KOPT-K1 (cell line): ENCODE measurements around the gene NOD2.

Source experiments
- H3K27ac ChIP-seq: fragments of 200-600 bp; sonication (generic); 2 replicates; pipeline ENCODE4 v1.5.1; 2016; ENCODE audit warnings: antibody characterized with exemption, mild to moderate bottlenecking, low read depth, low read length; ENCODE audit not compliant: poor library complexity, severe bottlenecking
- H3K36me3 ChIP-seq: fragments of 200-600 bp; sonication (generic); 2 replicates; pipeline ENCODE4 v1.5.1; 2017; ENCODE audit warnings: antibody characterized with exemption, mild to moderate bottlenecking, low read length, moderate library complexity; ENCODE audit not compliant: insufficient read depth
- H3K9me3 ChIP-seq: fragments of 200-600 bp; sonication (generic); 2 replicates; pipeline ENCODE4 v1.5.1; 2017; ENCODE audit warnings: antibody characterized with exemption, low read length, mild to moderate bottlenecking; ENCODE audit not compliant: insufficient read depth, poor library complexity, severe bottlenecking

Gene NOD2

GRCh38 chr16:50665128-50665878 lies 28.1 kb upstream of the NOD2 start:
- Histone ChIP-seq H3K9me3 (no peaks in the 10 kb centered on the region), H3K27ac (no peak overlapping the region), H3K36me3 (no peaks in the 10 kb centered on the region)

DNA sequence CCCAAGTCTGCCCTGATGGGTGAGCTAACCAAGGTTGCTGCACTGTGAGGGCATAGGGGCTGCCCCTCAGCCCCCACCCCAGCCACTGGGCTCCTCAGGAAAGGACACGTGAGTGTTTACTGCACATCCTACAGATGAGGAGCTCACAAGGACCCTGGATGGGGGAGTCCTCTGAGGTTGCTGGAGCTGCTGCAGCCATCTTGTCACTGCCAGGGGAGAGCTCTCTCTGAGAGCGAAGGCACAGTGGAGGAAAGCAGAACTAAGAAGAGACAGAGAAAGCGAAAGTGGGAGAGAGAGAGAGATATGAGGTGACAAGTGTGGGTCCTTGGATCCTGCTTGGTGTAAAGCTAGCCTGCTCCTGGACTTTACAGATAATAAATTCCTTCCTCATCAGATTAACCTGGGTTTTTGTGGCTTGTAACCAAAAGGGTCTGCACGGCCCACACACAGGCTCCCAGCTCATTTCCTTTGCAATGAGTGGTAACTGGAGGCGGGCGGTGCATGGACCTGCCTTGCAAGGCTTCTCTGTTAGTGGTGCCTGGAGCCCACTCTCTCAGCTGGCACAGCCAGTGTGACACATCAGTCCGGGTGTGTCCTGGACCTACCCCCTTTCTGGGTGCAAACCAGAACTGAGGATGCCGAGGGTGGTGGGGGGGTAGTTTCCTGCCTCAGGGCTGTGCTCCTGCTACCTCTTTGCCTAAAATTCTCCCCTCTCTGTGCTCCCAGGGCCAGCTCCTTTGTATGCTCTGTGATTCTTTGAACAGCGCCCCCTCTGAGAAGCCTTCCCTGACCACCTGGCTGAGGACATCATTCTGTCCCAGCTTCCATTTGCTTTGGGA lies 26.5 kb upstream of the NOD2 start:
- peaks cover 3% of the 10 kb centered on the region; the same call in 1 of the 2 replicates for H3K36me3 ChIP-seq
- peaks cover 9% of the 10 kb centered on the region for H3K9me3 ChIP-seq
- H3K27ac ChIP-seq: no peak overlapping the region

GRCh38 chr16:50667497-50668367 lies 25.7 kb upstream of the NOD2 start:
- H3K27ac ChIP-seq: no peak overlapping the region
- H3K36me3 ChIP-seq: peaks cover 12% of the 10 kb centered on the region; the same call in 1 of the 2 replicates
- peaks cover 17% of the 10 kb centered on the region for H3K9me3 ChIP-seq

GRCh38 chr16:50668368-50669008 lies 24.9 kb upstream of the NOD2 start:
- Histone ChIP-seq H3K27ac (no peak overlapping the region), H3K9me3 (peaks cover 25% of the 10 kb centered on the region), H3K36me3 (peaks cover 19% of the 10 kb centered on the region; the same call in 1 of the 2 replicates)

DNA sequence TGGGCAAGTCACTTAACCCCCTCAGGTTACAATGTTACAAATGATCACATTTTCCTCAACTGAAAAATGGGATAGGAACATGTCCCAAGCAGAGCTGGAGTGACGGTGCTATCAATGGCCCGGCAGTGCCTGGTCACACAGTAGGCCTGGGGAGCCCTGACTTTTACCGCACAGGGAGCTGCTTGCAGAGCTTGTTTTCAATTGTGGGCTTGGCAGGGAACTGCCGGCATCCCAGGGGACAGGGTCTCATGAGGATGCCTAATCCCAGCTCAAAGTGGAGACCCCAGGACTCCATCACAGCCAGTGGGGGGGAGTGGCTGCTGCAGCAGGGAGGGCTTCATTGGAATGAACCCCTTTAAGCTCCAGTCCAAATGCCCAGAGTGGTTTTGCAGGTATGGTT lies 23.7 kb upstream of the NOD2 start:
- Histone ChIP-seq H3K27ac (no peak overlapping the region), H3K36me3 (peaks cover 28% of the 10 kb centered on the region; the same call in 1 of the 2 replicates), H3K9me3 (peaks cover 30% of the 10 kb centered on the region)

- peaks cover 34% of the 10 kb centered on the region; the same call in 1 of the 2 replicates for H3K36me3 ChIP-seq
- H3K9me3 ChIP-seq: peaks cover 30% of the 10 kb centered on the region
- no peak overlapping the region for H3K27ac ChIP-seq
Observed at GRCh38 chr16:50670476-50670875, 22.9 kb upstream of the NOD2 start.

- Histone ChIP-seq H3K9me3 (peaks cover 30% of the 10 kb centered on the region), H3K36me3 (peaks cover 47% of the 10 kb centered on the region; the same call in 1 of the 2 replicates), H3K27ac (no peak overlapping the region)
Observed at GRCh38 chr16:50671644-50672260, 21.7 kb upstream of the NOD2 start.

- H3K36me3 ChIP-seq: peaks cover 50% of the 10 kb centered on the region; the same call in 1 of the 2 replicates
Observed at GRCh38 chr16:50673496-50674275, 19.7 kb upstream of the NOD2 start.

DNA sequence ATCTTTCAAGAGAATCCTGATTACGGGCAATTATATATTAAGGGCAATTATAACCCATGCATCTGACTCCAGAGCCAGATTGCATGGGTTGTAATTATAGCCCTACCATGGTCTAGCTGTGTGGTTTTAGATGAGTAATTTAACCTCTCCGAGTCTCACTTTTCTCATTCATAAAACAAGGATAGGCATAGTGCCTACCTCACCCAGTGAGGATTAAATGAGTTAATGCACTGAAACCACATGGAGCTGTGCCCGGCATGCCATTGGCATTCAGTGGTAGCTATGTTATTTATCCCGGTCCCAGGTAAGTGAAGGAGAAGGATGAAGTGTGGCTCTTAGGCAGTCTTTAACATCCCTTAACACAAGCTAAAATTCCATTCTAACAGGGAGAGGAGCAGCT lies 18.6 kb upstream of the NOD2 start:
- Histone ChIP-seq H3K36me3 (peaks cover 50% of the 10 kb centered on the region; the same call in 1 of the 2 replicates), H3K27ac (no peak overlapping the region), H3K9me3 (peaks cover 30% of the 10 kb centered on the region)

More at GRCh38 chr16:50673496-50674275, 19.7 kb upstream of the NOD2 start:
- Histone ChIP-seq H3K9me3 (peaks cover 30% of the 10 kb centered on the region), H3K27ac (no peak overlapping the region)

- Histone ChIP-seq H3K36me3 (peaks cover 50% of the 10 kb centered on the region; the same call in 1 of the 2 replicates), H3K9me3 (peaks cover 30% of the 10 kb centered on the region), H3K27ac (no peak overlapping the region)
Observed at GRCh38 chr16:50675686-50676610, 17.5 kb upstream of the NOD2 start.

- peaks cover 22% of the 10 kb centered on the region for H3K9me3 ChIP-seq
- peaks cover 48% of the 10 kb centered on the region; the same call in 1 of the 2 replicates for H3K36me3 ChIP-seq
- no peak overlapping the region for H3K27ac ChIP-seq
Observed at GRCh38 chr16:50676684-50677225, 16.7 kb upstream of the NOD2 start.

DNA sequence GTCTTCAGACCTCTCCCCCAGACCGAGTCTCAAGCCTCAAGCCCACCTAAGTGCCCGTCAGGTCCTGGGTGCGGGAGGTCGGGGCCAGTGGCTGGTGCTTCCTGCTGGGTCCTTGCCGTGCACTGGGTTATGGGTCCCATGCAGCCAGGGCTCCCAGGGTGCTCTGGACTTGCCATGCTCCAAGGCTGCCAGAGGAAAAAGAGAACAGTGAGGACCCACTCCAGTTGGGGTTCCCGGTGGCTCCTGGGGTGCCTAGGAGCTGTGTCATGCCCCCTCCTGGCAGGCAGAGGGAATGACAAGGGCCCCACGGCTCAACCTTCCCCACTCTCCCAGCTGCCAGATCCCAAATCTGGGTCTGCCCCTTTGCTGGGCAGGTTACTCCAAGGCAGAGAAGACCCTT lies 16.1 kb upstream of the NOD2 start:
- H3K36me3 ChIP-seq: peaks cover 42% of the 10 kb centered on the region; the same call in 1 of the 2 replicates
- H3K27ac ChIP-seq: no peak overlapping the region
- peaks cover 16% of the 10 kb centered on the region for H3K9me3 ChIP-seq
